Measurements from ENCODE around the gene FMNL2. TPM values are rescaled to one million over a fixed set of nuclear protein-coding genes. Genes with fewer than 3 reads are reported as not detected.

Gene FMNL2
- total and polyA plus RNA-seq, 4 donors: 1.5 to 9.3 (median 5.1) TPM

GRCh38 chr2:152598975-152599759 lies 264.2 kb downstream of the FMNL2 start:
- no peak for DNase-seq (ENCODE audit: low spot score)
- no peaks in the 10 kb centered on the region for H3K36me3 ChIP-seq (ENCODE audit: control insufficient read depth in 4 of 4, insufficient read depth in 3 of 4, low read depth in 1 of 4, low read length in 3 of 4)
- H3K27me3 ChIP-seq (ENCODE audit: control insufficient read depth in 4 of 4, insufficient read depth in 4 of 4, low read length in 3 of 4): no peaks in the 10 kb centered on the region
- no peak for TF ChIP-seq EGR1 (IDR thresholded peaks at IDR 0.05; ENCODE audit: low read depth in 2 of 2)
- TF ChIP-seq, protein P1, sequence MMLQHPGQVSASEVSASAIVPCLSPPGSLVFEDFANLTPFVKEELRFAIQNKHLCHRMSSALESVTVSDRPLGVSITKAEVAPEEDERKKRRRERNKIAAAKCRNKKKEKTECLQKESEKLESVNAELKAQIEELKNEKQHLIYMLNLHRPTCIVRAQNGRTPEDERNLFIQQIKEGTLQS (IDR thresholded peaks at IDR 0.05): no peak
- H3K27ac ChIP-seq (ENCODE audit: low read depth in 1 of 2, low read length in 2 of 2): no peak overlapping the region
- H3K4me3 ChIP-seq (ENCODE audit: low read depth in 1 of 3, low read length in 3 of 3): no peak overlapping the region
- 96% methylated on average over 9 of the region's 9 CpGs for WGBS
- H3K4me1 ChIP-seq (ENCODE audit: control insufficient read depth in 4 of 4, insufficient read depth in 4 of 4, low read length in 3 of 4): peaks cover 0 to 1% (median 0%) of the 10 kb centered on the region in 4 donors
- H3K9ac ChIP-seq (ENCODE audit: low read depth in 1 of 2, low read length in 2 of 2): no peak overlapping the region
- no peaks in the 10 kb centered on the region for H3K9me3 ChIP-seq (ENCODE audit: control insufficient read depth in 4 of 4, low read length in 3 of 4)

GRCh38 chr2:152600051-152600657 lies 265.2 kb downstream of the FMNL2 start:
- no peak for DNase-seq (ENCODE audit: low spot score)
- Histone ChIP-seq H3K36me3 (ENCODE audit: control insufficient read depth in 4 of 4, insufficient read depth in 3 of 4, low read depth in 1 of 4, low read length in 3 of 4) (no peaks in the 10 kb centered on the region), H3K4me1 (ENCODE audit: control insufficient read depth in 4 of 4, insufficient read depth in 4 of 4, low read length in 3 of 4) (no peaks in the 10 kb centered on the region), H3K9me3 (ENCODE audit: control insufficient read depth in 4 of 4, low read length in 3 of 4) (no peaks in the 10 kb centered on the region), H3K27ac (ENCODE audit: low read depth in 1 of 2, low read length in 2 of 2) (no peak overlapping the region), H3K9ac (ENCODE audit: low read depth in 1 of 2, low read length in 2 of 2) (no peak overlapping the region), H3K4me3 (ENCODE audit: low read depth in 1 of 3, low read length in 3 of 3) (no peak overlapping the region), H3K27me3 (ENCODE audit: control insufficient read depth in 4 of 4, insufficient read depth in 4 of 4, low read length in 3 of 4) (no peaks in the 10 kb centered on the region)
- TF ChIP-seq ZBTB33 (IDR thresholded peaks at IDR 0.05): no peak
- no peak for TF ChIP-seq FOXA1 (IDR thresholded peaks at IDR 0.05)
- no peak for TF ChIP-seq RAD21 (IDR thresholded peaks at IDR 0.05)
- TF ChIP-seq, protein P2, sequence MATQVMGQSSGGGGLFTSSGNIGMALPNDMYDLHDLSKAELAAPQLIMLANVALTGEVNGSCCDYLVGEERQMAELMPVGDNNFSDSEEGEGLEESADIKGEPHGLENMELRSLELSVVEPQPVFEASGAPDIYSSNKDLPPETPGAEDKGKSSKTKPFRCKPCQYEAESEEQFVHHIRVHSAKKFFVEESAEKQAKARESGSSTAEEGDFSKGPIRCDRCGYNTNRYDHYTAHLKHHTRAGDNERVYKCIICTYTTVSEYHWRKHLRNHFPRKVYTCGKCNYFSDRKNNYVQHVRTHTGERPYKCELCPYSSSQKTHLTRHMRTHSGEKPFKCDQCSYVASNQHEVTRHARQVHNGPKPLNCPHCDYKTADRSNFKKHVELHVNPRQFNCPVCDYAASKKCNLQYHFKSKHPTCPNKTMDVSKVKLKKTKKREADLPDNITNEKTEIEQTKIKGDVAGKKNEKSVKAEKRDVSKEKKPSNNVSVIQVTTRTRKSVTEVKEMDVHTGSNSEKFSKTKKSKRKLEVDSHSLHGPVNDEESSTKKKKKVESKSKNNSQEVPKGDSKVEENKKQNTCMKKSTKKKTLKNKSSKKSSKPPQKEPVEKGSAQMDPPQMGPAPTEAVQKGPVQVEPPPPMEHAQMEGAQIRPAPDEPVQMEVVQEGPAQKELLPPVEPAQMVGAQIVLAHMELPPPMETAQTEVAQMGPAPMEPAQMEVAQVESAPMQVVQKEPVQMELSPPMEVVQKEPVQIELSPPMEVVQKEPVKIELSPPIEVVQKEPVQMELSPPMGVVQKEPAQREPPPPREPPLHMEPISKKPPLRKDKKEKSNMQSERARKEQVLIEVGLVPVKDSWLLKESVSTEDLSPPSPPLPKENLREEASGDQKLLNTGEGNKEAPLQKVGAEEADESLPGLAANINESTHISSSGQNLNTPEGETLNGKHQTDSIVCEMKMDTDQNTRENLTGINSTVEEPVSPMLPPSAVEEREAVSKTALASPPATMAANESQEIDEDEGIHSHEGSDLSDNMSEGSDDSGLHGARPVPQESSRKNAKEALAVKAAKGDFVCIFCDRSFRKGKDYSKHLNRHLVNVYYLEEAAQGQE (IDR thresholded peaks at IDR 0.05): no peak
- WGBS: 84% methylated on average over 6 of the region's 6 CpGs

DNA sequence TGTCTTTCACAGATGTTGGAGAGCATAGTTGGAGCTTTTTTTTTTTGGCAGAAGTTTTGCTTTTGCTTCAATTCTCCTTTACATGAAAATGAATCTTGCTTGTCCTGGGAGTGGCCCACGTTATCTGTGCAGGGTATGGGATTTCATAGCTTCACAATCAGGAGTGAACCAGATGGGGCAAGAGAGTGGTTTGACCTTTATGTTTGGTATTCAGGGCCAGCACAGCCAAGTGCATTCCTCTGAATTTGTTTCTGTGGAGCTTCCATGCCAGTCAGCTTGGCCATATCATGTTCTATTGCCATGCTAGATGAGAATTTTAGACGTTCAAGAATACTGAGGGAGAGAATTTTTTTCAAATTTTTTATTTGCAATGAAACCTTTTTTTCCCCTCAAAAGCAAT lies 265.7 kb downstream of the FMNL2 start:
- WGBS: 85% methylated on average over 2 of the region's 2 CpGs
- no peak overlapping the region for H3K9ac ChIP-seq (ENCODE audit: low read depth in 1 of 2, low read length in 2 of 2)
- no peaks in the 10 kb centered on the region for H3K4me1 ChIP-seq (ENCODE audit: control insufficient read depth in 4 of 4, insufficient read depth in 4 of 4, low read length in 3 of 4)
- H3K27me3 ChIP-seq (ENCODE audit: control insufficient read depth in 4 of 4, insufficient read depth in 4 of 4, low read length in 3 of 4): no peaks in the 10 kb centered on the region
- H3K27ac ChIP-seq (ENCODE audit: low read depth in 1 of 2, low read length in 2 of 2): no peak overlapping the region
- DNase-seq (ENCODE audit: low spot score): no peak
- H3K36me3 ChIP-seq (ENCODE audit: control insufficient read depth in 4 of 4, insufficient read depth in 3 of 4, low read depth in 1 of 4, low read length in 3 of 4): no peaks in the 10 kb centered on the region
- H3K4me3 ChIP-seq (ENCODE audit: low read depth in 1 of 3, low read length in 3 of 3): no peak overlapping the region
- H3K9me3 ChIP-seq (ENCODE audit: control insufficient read depth in 4 of 4, low read length in 3 of 4): no peaks in the 10 kb centered on the region
- TF ChIP-seq RAD21 (IDR thresholded peaks at IDR 0.05) (no peak), SP1 (IDR thresholded peaks at IDR 0.05) (no peak), FOXA2 (IDR thresholded peaks at IDR 0.05) (no peak), HNF4G (IDR thresholded peaks at IDR 0.05) (no peak), EGR1 (IDR thresholded peaks at IDR 0.05; ENCODE audit: low read depth in 2 of 2) (no peak), NR2F2 (IDR thresholded peaks at IDR 0.05) (no peak), RXRA (IDR thresholded peaks at IDR 0.05) (no peak), FOXA1 (IDR thresholded peaks at IDR 0.05) (no peak), GABPA (IDR thresholded peaks at IDR 0.05 in 1 of 2, conservative IDR thresholded peaks at IDR 0.05 in 1 of 2) (no peak), ZBTB33 (IDR thresholded peaks at IDR 0.05) (no peak), HNF4A (conservative IDR thresholded peaks at IDR 0.05) (no peak), MAX (IDR thresholded peaks at IDR 0.05) (no peak)
